ENCODE data around the gene CXCL14. TPM values are rescaled to one million over a fixed set of nuclear protein-coding genes. Genes with fewer than 3 reads are reported as not detected.

Gene CXCL14
- total and polyA plus RNA-seq, 7 donors, result 2.2 to 56.7 (median 16.1) TPM

DNA sequence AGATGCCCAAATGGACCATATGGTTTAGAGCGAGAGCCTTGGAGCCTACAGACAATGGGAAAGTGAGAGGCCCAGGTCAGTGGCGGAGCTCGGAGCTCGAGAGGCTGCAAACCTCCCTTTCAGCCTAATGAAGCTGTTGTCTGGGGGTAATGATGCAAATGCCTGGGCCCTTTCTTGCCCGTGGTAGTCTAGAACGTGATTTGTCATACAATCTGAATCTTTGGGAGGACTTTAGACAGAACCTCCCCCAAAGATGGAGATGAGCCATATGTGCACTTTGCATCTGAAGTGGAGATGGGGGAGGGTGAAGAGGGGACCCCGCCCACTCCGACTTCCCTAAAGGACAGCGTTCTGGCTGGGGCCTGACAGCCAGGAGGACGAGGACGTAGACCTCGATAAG is 32.7 kb downstream of the CXCL14 start:
- no peaks in the 10 kb centered on the region for H3K36me3 ChIP-seq
- peaks cover 34 to 81% (median 52%) of the 10 kb centered on the region in 3 donors for H3K27me3 ChIP-seq
- TF ChIP-seq POLR2A (IDR thresholded peaks at IDR 0.05) (no peak), POLR2AphosphoS5 (IDR thresholded peaks at IDR 0.05) (no peak)
- no peak overlapping the region for H3K4me3 ChIP-seq
- 52 to 60% methylated on average over 12 of the region's 12 CpGs for WGBS, 2 donors
- DNase-seq, result no peak
- intact Hi-C loops (cut with DNase I), result no loop called here
- peaks cover 0 to 19% (median 16%) of the 10 kb centered on the region in 4 donors for H3K4me1 ChIP-seq
- no peak overlapping the region for H3K27ac ChIP-seq
- H3K9me3 ChIP-seq, result no peaks in the 10 kb centered on the region

- Histone ChIP-seq H3K27ac (no peak overlapping the region), H3K27me3 (peaks cover 34 to 91% (median 54%) of the 10 kb centered on the region in 3 donors), H3K36me3 (no peaks in the 10 kb centered on the region), H3K4me3 (no peak overlapping the region), H3K4me1 (peaks cover 0 to 19% (median 16%) of the 10 kb centered on the region in 4 donors), H3K9me3 (no peaks in the 10 kb centered on the region)
- WGBS, 2 donors, result 35 to 37% methylated on average over 17 of the region's 17 CpGs
- DNase-seq, result no peak
- intact Hi-C loops (cut with DNase I), result no loop called here
- TF ChIP-seq POLR2A (IDR thresholded peaks at IDR 0.05) (no peak), EP300 (IDR thresholded peaks at IDR 0.05) (no peak), CTCF (IDR thresholded peaks at IDR 0.05) (no peak), POLR2AphosphoS5 (IDR thresholded peaks at IDR 0.05) (no peak)
These were observed 33.7 kb downstream of the CXCL14 start for GRCh38 chr5:135545099-135545498.

DNA sequence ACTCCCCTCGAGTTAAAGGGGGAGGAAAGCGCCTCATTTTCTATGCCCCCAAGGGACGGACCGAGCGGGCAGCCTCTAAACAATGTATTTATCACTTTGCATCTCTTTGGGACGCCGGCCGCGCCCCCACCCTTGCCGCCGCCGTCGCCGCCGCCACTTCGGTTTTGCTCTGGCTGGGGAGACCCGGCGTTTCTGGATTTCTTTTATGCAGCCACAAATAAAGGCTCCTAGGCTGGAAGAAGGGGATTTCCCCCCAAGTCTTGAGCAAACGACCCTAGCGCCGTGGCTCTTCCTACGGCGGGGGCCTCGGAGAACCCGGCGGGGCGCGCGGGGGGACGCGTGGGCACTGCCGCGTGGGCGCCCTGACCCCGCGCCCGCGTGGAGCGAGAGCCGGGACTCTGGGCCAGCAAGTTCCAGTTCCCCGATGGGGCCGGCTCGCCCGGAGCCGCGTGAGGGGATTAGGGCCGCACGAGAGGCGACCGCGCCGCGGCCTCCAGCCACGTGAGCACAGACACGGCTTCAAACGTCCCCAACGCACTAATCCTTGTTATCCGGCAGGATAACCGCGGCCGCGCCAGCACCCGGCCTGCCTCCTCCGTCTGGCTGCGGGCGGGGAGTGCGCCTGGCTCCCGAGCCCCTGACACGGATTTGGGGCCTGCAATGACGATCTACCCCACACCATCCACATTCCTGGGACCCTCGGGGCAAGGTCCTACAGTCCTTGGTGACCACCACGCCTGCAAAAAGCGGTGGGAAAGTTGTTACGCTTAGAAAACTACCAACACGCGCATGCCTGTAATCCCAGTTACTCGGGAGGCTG is 35.1 kb downstream of the CXCL14 start:
- peaks cover 34 to 100% (median 63%) of the 10 kb centered on the region in 3 donors for H3K27me3 ChIP-seq

GRCh38 chr5:135543001-135543484 is 35.7 kb downstream of the CXCL14 start:
- DNase-seq, result no peak
- H3K4me3 ChIP-seq, result peak overlapping the region in 3 of 4 donors; percentile 37 to 51 (median 45)
- peaks cover 35 to 100% (median 69%) of the 10 kb centered on the region in 3 donors for H3K27me3 ChIP-seq
- 18 to 23% methylated on average over 5 of the region's 5 CpGs for whole genome bisulfite sequencing, 2 donors
- no peaks in the 10 kb centered on the region for H3K36me3 ChIP-seq
- intact Hi-C loops (cut with DNase I), result no loop called here
- no peak overlapping the region for H3K27ac ChIP-seq
- peaks cover 0 to 1% (median 0%) of the 10 kb centered on the region in 4 donors for H3K9me3 ChIP-seq
- peaks cover 0 to 19% (median 16%) of the 10 kb centered on the region in 4 donors for H3K4me1 ChIP-seq
- TF ChIP-seq POLR2A (IDR thresholded peaks at IDR 0.05), result no peak
- no peak for TF ChIP-seq POLR2AphosphoS5 (IDR thresholded peaks at IDR 0.05)
- TF ChIP-seq EP300 (IDR thresholded peaks at IDR 0.05), result no peak
- no peak for TF ChIP-seq CTCF (IDR thresholded peaks at IDR 0.05)

More for the DNA sequence above, 35.1 kb downstream of the CXCL14 start:
- Histone ChIP-seq H3K27ac (no peak overlapping the region), H3K4me3 (peak overlapping the region; percentile 16 to 51 (median 41)), H3K9me3 (no peaks in the 10 kb centered on the region), H3K36me3 (no peaks in the 10 kb centered on the region), H3K4me1 (peaks cover 0 to 19% (median 16%) of the 10 kb centered on the region in 4 donors)
- DNase-seq, result no peak
- 1% methylated on average over 77 of the region's 77 CpGs for WGBS, 2 donors
- TF ChIP-seq POLR2AphosphoS5 (IDR thresholded peaks at IDR 0.05) (no peak), EP300 (IDR thresholded peaks at IDR 0.05) (no peak), POLR2A (IDR thresholded peaks at IDR 0.05) (no peak), CTCF (IDR thresholded peaks at IDR 0.05) (no peak)
- intact Hi-C loops (cut with DNase I), result no loop called here

DNA sequence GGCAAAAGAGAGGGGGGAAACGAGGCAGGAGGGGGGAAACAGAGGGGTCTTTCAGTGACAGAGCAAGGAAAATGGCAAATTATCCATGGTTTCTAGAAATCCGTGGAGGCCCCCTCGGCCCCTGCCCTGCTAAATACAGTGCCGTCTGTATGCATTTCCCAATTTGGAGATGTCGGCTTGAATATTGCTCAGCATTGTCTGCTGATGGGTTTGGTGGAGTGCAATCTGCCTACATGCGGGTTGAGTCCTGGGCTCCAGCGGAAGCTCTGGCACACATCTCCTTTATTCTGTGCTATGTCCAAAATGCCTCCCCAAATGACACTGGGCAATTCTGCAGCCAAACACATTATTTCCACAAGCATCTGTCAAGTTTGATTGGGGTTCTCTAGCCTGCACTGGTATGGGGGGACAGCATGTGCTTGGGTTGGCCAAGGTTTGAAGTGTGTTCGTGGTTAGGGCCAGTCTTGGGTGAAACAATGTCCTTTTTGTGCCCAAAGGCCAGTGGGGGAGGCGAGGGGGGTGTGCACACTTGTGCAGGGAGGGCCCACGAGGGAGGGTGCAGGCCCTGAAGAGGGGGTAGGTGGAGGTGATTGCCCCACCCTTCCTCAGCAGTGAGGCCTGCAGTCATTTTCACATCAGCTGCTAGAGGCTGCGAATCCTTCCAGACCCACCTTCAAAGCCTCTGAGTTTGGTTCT is 36.8 kb downstream of the CXCL14 start:
- intact Hi-C loops (cut with DNase I), result no loop called here
- H3K4me3 ChIP-seq, result no peak overlapping the region
- H3K27me3 ChIP-seq, result peaks cover 34 to 100% (median 72%) of the 10 kb centered on the region in 3 donors
- no peaks in the 10 kb centered on the region for H3K36me3 ChIP-seq
- no peak for DNase-seq
- H3K4me1 ChIP-seq, result peaks cover 0 to 19% (median 16%) of the 10 kb centered on the region in 4 donors
- 37 to 55% methylated on average over 11 of the region's 11 CpGs for WGBS, 2 donors
- TF ChIP-seq POLR2A (IDR thresholded peaks at IDR 0.05) (no peak), EP300 (IDR thresholded peaks at IDR 0.05) (no peak), POLR2AphosphoS5 (IDR thresholded peaks at IDR 0.05) (no peak), CTCF (IDR thresholded peaks at IDR 0.05) (no peak)
- H3K9me3 ChIP-seq, result peaks cover 0 to 9% (median 1%) of the 10 kb centered on the region in 4 donors
- H3K27ac ChIP-seq, result no peak overlapping the region
